PC-3 (cell line): ENCODE results near the gene LRP1B. TPM values are rescaled to one million over a fixed set of nuclear protein-coding genes. Genes with fewer than 3 reads are reported as not detected.

ENCODE experiments used
- ATAC-seq: fragments of 200-7000 bp; cut with Tn5 transposase; 2 replicates; pipeline ENCODE4 v1.9.1; 2020; ENCODE audit warnings: mild to moderate bottlenecking, moderate library complexity
- Bru-seq: library from RNA; stranded (reverse); fragments of 400-500 nt; gene quantifications from one replicate; lab custom pipeline; 2021; lab: Mats Ljungman, UMichigan
- BruChase-seq, 2 experiments: library from RNA; stranded (reverse); fragments of 400-500 nt; gene quantifications; one replicate each; lab custom pipeline; 2021; lab: Mats Ljungman, UMichigan
- BruUV-seq: library from RNA; stranded (reverse); fragments of 400-500 nt; replicated peaks from 2 replicates; lab custom pipeline; 2021; lab: Mats Ljungman, UMichigan
- CTCF ChIA-PET: fragments of 300-600 bp; sonication (Branson Sonifier 250); formaldehyde crosslinking; loops from one replicate; lab custom pipeline; 2022; ENCODE audit warnings: antibody characterized with exemption; lab: Charles Lee
- POLR2A ChIA-PET: fragments of 300-600 bp; sonication (Branson Sonifier 250); formaldehyde crosslinking; loops from one replicate; lab custom pipeline; 2022; ENCODE audit warnings: antibody characterized with exemption; ENCODE audit not compliant: unreplicated experiment; lab: Charles Lee
- DNase-seq: peaks from one replicate; pipeline ENCODE4 v3.0.0-alpha.2; 2015
- H2AFZ ChIP-seq: fragments of 300-600 bp; sonication (generic); 2 replicates; pipeline ENCODE4 v1.6.0; 2016; ENCODE audit warnings: antibody characterized with exemption, low read length
- H3F3A ChIP-seq: fragments of 300-600 bp; sonication (generic); one replicate; pipeline ENCODE4 v1.6.0; 2017; ENCODE audit warnings: antibody characterized with exemption, low read length, control low read depth, mild to moderate bottlenecking; ENCODE audit not compliant: unreplicated experiment
- H3K27ac ChIP-seq: fragments of 300-600 bp; sonication (generic); 2 replicates; pipeline ENCODE4 v1.5.1; 2016; ENCODE audit warnings: mild to moderate bottlenecking, low read length
- H3K27me3 ChIP-seq: fragments of 300-600 bp; sonication (generic); 2 replicates; pipeline ENCODE4 v1.6.1; 2016; ENCODE audit warnings: low read length, mixed read lengths
- H3K36me3 ChIP-seq: fragments of 300-600 bp; sonication (generic); 2 replicates; pipeline ENCODE4 v1.6.1; 2016; ENCODE audit warnings: low read depth, mixed run types, low read length, mixed read lengths
- H3K4me1 ChIP-seq: fragments of 300-600 bp; sonication (generic); 2 replicates; pipeline ENCODE4 v1.5.1; 2016; ENCODE audit warnings: low read length; ENCODE audit not compliant: insufficient read depth
- H3K4me2 ChIP-seq: fragments of 300-600 bp; sonication (generic); 2 replicates; pipeline ENCODE4 v1.6.0; 2016; ENCODE audit warnings: low read length
- H3K4me3 ChIP-seq: fragments of 300-600 bp; sonication (generic); 2 replicates; pipeline ENCODE4 v1.5.1; 2016; ENCODE audit warnings: mild to moderate bottlenecking, low read length, mixed read lengths
- H3K79me2 ChIP-seq: fragments of 300-600 bp; sonication (generic); 2 replicates; pipeline ENCODE4 v1.6.1; 2017; ENCODE audit warnings: low read length, mixed read lengths
- H3K9ac ChIP-seq: fragments of 300-600 bp; sonication (generic); 2 replicates; pipeline ENCODE4 v1.6.0; 2016; ENCODE audit warnings: mild to moderate bottlenecking, low read length
- H3K9me2 ChIP-seq: fragments of 300-600 bp; sonication (generic); replicated peaks from 2 replicates; pipeline ENCODE4 v1.6.1; 2016; ENCODE audit warnings: mixed run types, low read length, mixed read lengths
- H3K9me3 ChIP-seq: fragments of 300-600 bp; sonication (generic); 2 replicates; pipeline ENCODE4 v1.6.1; 2016; ENCODE audit warnings: low read length, mixed read lengths
- H4K20me1 ChIP-seq: fragments of 300-600 bp; sonication (generic); 2 replicates; pipeline ENCODE4 v1.6.1; 2016; ENCODE audit warnings: low read length, mixed read lengths
- CTCF ChIP-seq: fragments of 300-600 bp; sonication (generic); conservative IDR thresholded peaks from 2 replicates; pipeline ENCODE4 v1.5.1; 2017; ENCODE audit warnings: antibody characterized with exemption, low read depth, mild to moderate bottlenecking, low read length
- EZH2 ChIP-seq: fragments of 300-600 bp; sonication (generic); IDR thresholded peaks from one replicate; pipeline ENCODE4 v1.6.1; 2017; ENCODE audit warnings: antibody characterized with exemption, mild to moderate bottlenecking, low read length; ENCODE audit not compliant: unreplicated experiment
- EZH2phosphoT487 ChIP-seq: fragments of 300-600 bp; sonication (generic); IDR thresholded peaks from 2 replicates; pipeline ENCODE4 v1.6.1; 2018; ENCODE audit warnings: mild to moderate bottlenecking, antibody characterized with exemption, low read length, borderline replicate concordance
- intact Hi-C: fragments of 100-400 bp; cut with micrococcal nuclease; formaldehyde crosslinking; loops from 2 replicates; pipeline ENCODE4 v1.9.0; 2023
- long read RNA-seq: library from polyadenylated mRNA; unstranded; transcript quantifications from one replicate; pipeline ENCODE4 v2.0.0, GENCODE V29; 2021; ENCODE audit not compliant: unreplicated experiment
- total RNA-seq: library from RNA; depleted of rRNA; stranded (reverse); fragments of >200 nt; gene quantifications from 2 replicates; pipeline ENCODE4 v1.2.3, GENCODE V29; 2014; rRNA removed

LRP1B gene
- total RNA-seq (0.04 and 0.06 TPM in 2 replicates), Bru-seq, nascent RNA (percentile 15 among the genes with signal in this experiment), BruChase-seq, experiment 1, labeled RNA remaining after a 6-hour chase (percentile 10 among the genes with signal in this experiment), BruChase-seq, experiment 2, labeled RNA remaining after a 2-hour chase (percentile 19 among the genes with signal in this experiment)
- long read RNA-seq = 0 reads

- peak within 1 kb of the TSS; percentile 60 for H3K4me3 ChIP-seq
- H3K9ac ChIP-seq = no peak within 1 kb of the TSS
- H3K27ac ChIP-seq = no peak within 1 kb of the TSS
- H3K27me3 ChIP-seq = peaks cover 17% of the 10 kb centered on the region
- ATAC-seq = peak; percentile 62
- ChIA-PET POLR2A (interaction anchor here (0.5 kb wide), 1 partner anchor 68 kb away, joined by 4 read pairs; no protein-coding TSS in a partner anchor), CTCF (no interaction called here)
- no peak for TF ChIP-seq EZH2phosphoT487
- TF ChIP-seq CTCF = no peak
- TF ChIP-seq EZH2 = no peak
- no peak for DNase-seq
- no peaks in the 10 kb centered on the region for H3K36me3 ChIP-seq
- no peaks in the 10 kb centered on the region for H4K20me1 ChIP-seq
- H3K9me2 ChIP-seq = no peaks in the 10 kb centered on the region
- peak within 1 kb of the TSS; percentile 83 for H2AFZ ChIP-seq
- no peaks in the 10 kb centered on the region for H3K9me3 ChIP-seq
- no TSS peak for BruUV-seq
- H3F3A ChIP-seq = no peaks in the 10 kb centered on the region
- H3K4me1 ChIP-seq = no peaks in the 10 kb centered on the region
- peak within 1 kb of the TSS; percentile 75 for H3K4me2 ChIP-seq
- H3K79me2 ChIP-seq = no peaks in the 10 kb centered on the region
- intact Hi-C loops = loop anchor here (10.0 kb wide), 1 partner anchor 736 kb away; no protein-coding TSS in a partner anchor
Measured at GRCh38 chr2:142131010-142131669, at the start of gene LRP1B. TSS of gene LRP1B (minus strand) at chr2:142131016. CDS start at chr2:142130729, 287 bp downstream.

- no peak for DNase-seq
- BruUV-seq = no TSS peak
Measured at GRCh38 chr2:142179686-142180085, 48.9 kb upstream of the LRP1B start.

More at GRCh38 chr2:142179686-142180085, 48.9 kb upstream of the LRP1B start:
- intact Hi-C loops = no loop called here
- Histone ChIP-seq H3F3A (no peaks in the 10 kb centered on the region), H3K9me3 (no peaks in the 10 kb centered on the region), H3K9me2 (no peaks in the 10 kb centered on the region), H3K4me2 (no peak overlapping the region), H4K20me1 (no peaks in the 10 kb centered on the region), H3K4me3 (no peak overlapping the region), H3K27ac (no peak overlapping the region), H2AFZ (no peak overlapping the region), H3K27me3 (no peaks in the 10 kb centered on the region), H3K9ac (no peak overlapping the region), H3K36me3 (no peaks in the 10 kb centered on the region), H3K79me2 (no peaks in the 10 kb centered on the region), H3K4me1 (no peaks in the 10 kb centered on the region)
- CTCF ChIA-PET = no interaction called here
- TF ChIP-seq CTCF = no peak
- TF ChIP-seq EZH2 = no peak
- no peak for TF ChIP-seq EZH2phosphoT487
- ATAC-seq = no peak
- POLR2A ChIA-PET = no interaction called here
